ENCODE data around the gene ZFX.

- no peak for TF ChIP-seq CTCF (conservative IDR thresholded peaks at IDR 0.05 in 1 of 2, IDR thresholded peaks at IDR 0.05 in 1 of 2; ENCODE audit: low read depth in 1 of 2, low read length in 2 of 2)
- TF ChIP-seq EZH2 (IDR thresholded peaks at IDR 0.05; ENCODE audit: low read length, missing control alignments): no peak
Measured at GRCh38 chrX:24131476-24131875, 18.1 kb upstream of the ZFX start.
